Activated CD4-positive, alpha-beta T cell treated with anti-CD3 and anti-CD28 coated beads, Interleukin-2, amount 50 U/mL, for 1 hour (primary cell): Measurements from ENCODE around the gene SPANXB1.
"Not testable (repeated sequence)": the region's sequence is repeated elsewhere in the genome, so short reads cannot be mapped to it uniquely, and the experiment has no call there.

Source experiments
- DNase-seq: peaks from one replicate; pipeline ENCODE4 v3.0.0-alpha.2; 2020

The SPANXB1 gene

GRCh38 chrX:141002568-141002967 lies at the start of gene SPANXB1:
Gene SPANXB1 (plus strand): TSS chrX:141002594. CDS start chrX:141002694, 100 bp downstream.
- DNase-seq: not testable (repeated sequence)

DNA sequence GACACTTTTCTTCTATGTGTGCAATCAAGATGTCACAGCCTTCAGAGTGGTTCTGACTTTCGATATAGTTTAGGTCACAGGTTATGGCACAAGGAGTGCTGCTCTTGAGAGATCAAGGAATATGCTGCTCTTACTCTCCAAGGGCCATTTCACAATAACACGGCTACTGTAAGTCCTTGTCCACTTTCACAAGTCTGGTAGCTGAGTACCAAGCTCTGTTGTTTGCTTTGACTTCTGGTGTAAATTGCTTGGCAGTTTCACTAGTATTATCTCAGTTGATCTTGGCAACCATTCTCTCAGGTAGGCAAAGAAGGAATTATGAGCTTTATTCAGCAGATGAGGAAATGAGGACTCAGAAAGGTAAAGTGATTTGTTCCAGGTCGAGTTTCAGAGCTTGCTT lies 35.4 kb upstream of the SPANXB1 start:
- DNase-seq: no peak

GRCh38 chrX:140971099-140971795 lies 31.1 kb upstream of the SPANXB1 start:
- no peak for DNase-seq

DNA sequence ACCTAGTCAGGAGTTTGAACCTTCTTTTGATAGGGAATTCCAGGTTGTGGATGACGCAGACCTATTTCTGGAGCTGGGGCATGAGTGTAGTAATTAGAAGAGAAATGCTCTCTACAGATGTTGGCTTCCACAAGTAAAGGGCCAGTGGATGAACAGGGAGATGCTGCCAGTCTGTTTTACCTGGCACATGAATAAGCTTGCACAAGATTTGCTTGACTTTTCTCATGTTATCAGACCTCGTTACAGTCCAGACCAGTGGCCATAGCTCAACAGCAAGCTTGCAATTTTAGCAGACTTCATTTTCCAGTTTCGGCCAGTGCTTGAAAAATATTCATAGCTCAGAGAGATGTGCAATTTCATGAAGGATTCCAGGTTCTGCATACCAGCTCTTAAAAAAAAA lies 26.9 kb upstream of the SPANXB1 start:
- no peak for DNase-seq

- no peak for DNase-seq
Measured at GRCh38 chrX:140980271-140980670, 22.1 kb upstream of the SPANXB1 start.

GRCh38 chrX:140983730-140984129 lies 18.7 kb upstream of the SPANXB1 start:
- DNase-seq: no peak

DNA sequence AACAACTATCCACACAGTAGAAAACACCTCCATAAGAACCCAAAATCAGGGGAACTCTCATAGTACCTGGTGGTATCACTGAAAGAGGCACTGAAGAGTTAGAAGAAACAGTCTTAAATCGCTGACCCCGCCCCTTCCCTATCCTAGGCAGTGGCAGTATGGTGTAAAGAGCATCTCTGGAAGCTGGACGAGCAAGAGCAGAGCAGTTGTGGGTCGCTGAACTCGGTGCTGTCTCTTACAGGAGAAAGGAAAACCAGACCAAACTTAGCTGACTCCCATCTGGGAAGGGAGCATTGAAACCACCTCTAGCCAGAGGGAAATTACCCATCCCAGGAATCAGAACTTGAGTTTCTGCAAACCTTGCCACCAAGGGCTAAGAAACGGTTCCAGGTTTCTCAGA lies 2.8 kb downstream of the SPANXB1 start:
- not testable (repeated sequence) for DNase-seq

GRCh38 chrX:141044246-141044645 lies 41.9 kb downstream of the SPANXB1 start:
- not testable (repeated sequence) for DNase-seq

DNA sequence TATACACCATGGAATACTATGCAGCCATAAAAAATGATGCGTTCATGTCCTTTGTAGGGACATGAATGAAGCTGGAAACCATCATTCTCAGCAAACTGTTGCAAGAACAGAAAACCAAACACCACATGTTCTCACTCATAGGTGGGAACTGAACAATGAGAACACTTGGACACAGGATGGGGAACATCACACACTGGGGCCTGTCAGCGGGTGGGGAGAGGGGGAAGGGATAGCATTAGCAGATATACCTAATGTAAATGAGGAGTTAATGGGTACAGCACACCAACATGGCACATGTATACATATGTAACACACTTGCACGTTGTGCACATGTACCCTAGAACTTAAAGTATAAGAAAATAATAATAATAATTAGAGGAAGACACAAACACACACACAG lies 47.5 kb downstream of the SPANXB1 start:
- DNase-seq: not testable (repeated sequence)

DNA sequence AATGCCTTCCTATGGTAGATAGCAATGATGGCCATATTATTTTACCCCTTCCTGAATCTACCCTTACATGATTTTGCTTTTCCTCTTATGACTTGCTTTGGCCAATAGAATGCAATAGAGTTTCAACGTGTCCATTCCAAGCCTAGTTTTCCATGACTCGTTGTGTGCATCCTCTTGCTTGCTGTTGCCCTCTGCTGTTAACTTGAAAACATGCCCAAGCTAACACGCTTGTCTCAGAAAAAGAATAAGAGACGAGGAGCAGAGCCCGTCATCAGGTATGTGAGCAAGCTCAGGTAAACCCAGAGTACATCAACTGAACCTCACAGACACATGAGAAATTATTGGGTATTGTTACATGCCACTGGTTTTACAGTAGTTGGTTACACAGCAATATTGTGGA lies 49.7 kb downstream of the SPANXB1 start:
- DNase-seq: not testable (repeated sequence)
